Measurements from ENCODE around the gene TBRG1. TPM values are rescaled to one million over a fixed set of nuclear protein-coding genes. Genes with fewer than 3 reads are reported as not detected.

Gene TBRG1
- total RNA-seq, 2 experiments from 2014 or later = 30.0 to 34.0 TPM

- BruUV-seq (replicated peaks) = no TSS peak
- intact Hi-C loops (cut with micrococcal nuclease; ENCODE audit: unreplicated experiment) = loop anchor here (2.0 to 5.0 kb wide), 2 partner anchors 328 to 883 kb away; partner anchors contain the start of genes CCDC15 and ZNF202
- Histone ChIP-seq H3K4me2 (ENCODE audit: low read length) (peak overlapping the region; percentile 85), H3K9me3 (ENCODE audit: low read length) (no peaks in the 10 kb centered on the region), H3K27ac (ENCODE audit: low read depth, low read length, poor library complexity, severe bottlenecking) (no peak overlapping the region), H3K4me3 (ENCODE audit: low read depth, low read length, poor library complexity, severe bottlenecking) (peak overlapping the region; percentile 85), H2AFZ (ENCODE audit: low read length) (no peak overlapping the region), H4K20me1 (ENCODE audit: insufficient read depth, low read length) (peaks cover 9% of the 10 kb centered on the region; the same call in 1 of the 2 replicates), H3K4me1 (ENCODE audit: insufficient read depth, low read length, poor library complexity, severe bottlenecking) (peaks cover 11% of the 10 kb centered on the region), H3K9me2 (ENCODE audit: insufficient read depth, low read length) (no peaks in the 10 kb centered on the region), H3K36me3 (ENCODE audit: insufficient read depth, low read length) (peaks cover 42% of the 10 kb centered on the region), H3K79me2 (ENCODE audit: insufficient read depth, low read depth, low read length) (peaks cover 24% of the 10 kb centered on the region)
- POLR2A ChIA-PET = interaction anchor here (0.7 to 2.8 kb wide), 11 partner anchors 8 to 168 kb away, joined by 3 to 21 read pairs (median 3); no protein-coding TSS in a partner anchor
- TF ChIP-seq CTCF (conservative IDR thresholded peaks at IDR 0.05; ENCODE audit: low read length) (no peak), EZH2phosphoT487 (IDR thresholded peaks at IDR 0.05; ENCODE audit: borderline replicate concordance, low read depth, low read length) (no peak)
- no peak for DNase-seq (ENCODE audit: low spot score)
- CTCF ChIA-PET (ENCODE audit: unreplicated experiment) = interaction anchor here (0.5 kb wide), 1 partner anchor 127 kb away, joined by 3 read pairs; no protein-coding TSS in a partner anchor
These were observed 1.3 kb downstream of the TBRG1 start for GRCh38 chr11:124623861-124624525.

GRCh38 chr11:124625504-124626168 is 3.0 kb downstream of the TBRG1 start:
- ChIA-PET POLR2A (interaction anchor here (0.5 to 2.5 kb wide), 6 partner anchors 13 to 1674 kb away, joined by 3 to 6 read pairs (median 3); no protein-coding TSS in a partner anchor), CTCF (ENCODE audit: unreplicated experiment) (no interaction called here)
- intact Hi-C loops (cut with micrococcal nuclease; ENCODE audit: unreplicated experiment) = no loop called here
- TF ChIP-seq EZH2phosphoT487 (IDR thresholded peaks at IDR 0.05; ENCODE audit: borderline replicate concordance, low read depth, low read length) (no peak), CTCF (conservative IDR thresholded peaks at IDR 0.05; ENCODE audit: low read length) (no peak)
- DNase-seq (ENCODE audit: low spot score) = no peak
- Histone ChIP-seq H3K4me1 (ENCODE audit: insufficient read depth, low read length, poor library complexity, severe bottlenecking) (peaks cover 11% of the 10 kb centered on the region), H3K4me3 (ENCODE audit: low read depth, low read length, poor library complexity, severe bottlenecking) (no peak overlapping the region), H3K36me3 (ENCODE audit: insufficient read depth, low read length) (peaks cover 58% of the 10 kb centered on the region), H3K27ac (ENCODE audit: low read depth, low read length, poor library complexity, severe bottlenecking) (no peak overlapping the region), H3K9me3 (ENCODE audit: low read length) (no peaks in the 10 kb centered on the region), H3K79me2 (ENCODE audit: insufficient read depth, low read depth, low read length) (peaks cover 24% of the 10 kb centered on the region), H3K9me2 (ENCODE audit: insufficient read depth, low read length) (no peaks in the 10 kb centered on the region), H3K4me2 (ENCODE audit: low read length) (no peak overlapping the region), H2AFZ (ENCODE audit: low read length) (no peak overlapping the region), H4K20me1 (ENCODE audit: insufficient read depth, low read length) (peaks cover 9% of the 10 kb centered on the region; the same call in 1 of the 2 replicates)
- BruUV-seq (replicated peaks) = no TSS peak
